Colon (tissue), 2 donors: Measurements from ENCODE around the gene IDH1.
"Not testable (repeated sequence)": the region's sequence is repeated elsewhere in the genome, so short reads cannot be mapped to it uniquely, and the experiment has no call there.

ENCODE experiments used
- FAIRE-seq: peaks from 2 replicates; lab custom pipeline; 2012; peaks lifted over from hg19 to GRCh38; lab: Jason Lieb, UNC
- donor health status: control.
- donor health status: control.

IDH1 gene

DNA sequence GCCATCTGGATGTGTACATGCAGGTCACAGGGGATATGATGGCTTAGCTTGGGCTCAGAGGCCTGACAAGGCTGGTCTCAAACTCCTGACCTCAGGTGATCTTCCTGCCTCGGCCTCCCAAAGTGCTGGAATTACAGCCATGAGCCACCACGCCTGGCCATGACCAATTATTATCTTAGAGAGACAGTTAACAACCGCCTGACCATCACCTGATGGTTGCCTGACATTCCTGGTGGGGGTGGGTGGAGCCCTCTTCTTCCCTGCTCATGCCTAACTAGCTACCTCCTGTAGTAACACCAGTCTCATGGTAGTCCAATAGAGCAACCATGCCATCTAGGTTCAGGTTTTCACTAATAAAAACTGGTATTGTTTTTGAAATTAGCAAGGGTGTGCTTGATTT, 33.0 kb downstream of the IDH1 start:
- FAIRE-seq, result not testable (repeated sequence)

DNA sequence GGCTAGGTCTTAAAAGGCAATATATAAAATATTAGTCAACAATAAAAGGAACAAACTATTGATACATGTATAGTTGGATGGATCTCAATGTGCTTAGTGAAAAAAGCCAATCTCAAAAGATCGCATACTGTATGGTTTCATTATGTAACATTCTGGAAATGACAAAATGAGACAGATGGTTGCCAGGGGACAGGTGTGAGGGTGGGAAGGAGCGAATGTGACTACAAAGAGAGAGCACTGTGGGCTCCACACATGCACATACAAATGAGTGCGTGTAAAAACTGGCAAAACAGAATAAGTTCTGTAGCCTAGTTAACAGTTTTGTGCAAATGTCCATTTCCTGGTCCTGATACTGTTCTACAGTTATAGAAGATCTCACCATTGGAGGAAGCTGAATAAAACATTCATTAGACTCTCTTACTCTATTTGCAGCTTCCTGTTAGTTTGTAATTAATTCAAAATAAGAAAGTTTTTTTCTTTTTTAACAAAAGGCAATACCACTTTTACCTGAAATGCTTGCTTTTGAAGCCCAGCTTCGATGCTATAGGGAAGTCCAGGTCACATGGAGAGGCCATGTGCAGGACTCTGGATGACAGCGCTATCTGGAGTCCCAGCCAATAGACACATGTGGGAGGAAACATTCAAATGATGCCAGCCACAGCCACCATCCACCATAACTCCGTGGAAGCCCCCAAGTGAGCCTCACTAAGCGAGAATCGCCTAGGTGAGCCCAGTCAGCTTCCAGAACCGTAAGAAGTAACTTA, 44.0 kb downstream of the IDH1 start:
- no peak for FAIRE-seq

DNA sequence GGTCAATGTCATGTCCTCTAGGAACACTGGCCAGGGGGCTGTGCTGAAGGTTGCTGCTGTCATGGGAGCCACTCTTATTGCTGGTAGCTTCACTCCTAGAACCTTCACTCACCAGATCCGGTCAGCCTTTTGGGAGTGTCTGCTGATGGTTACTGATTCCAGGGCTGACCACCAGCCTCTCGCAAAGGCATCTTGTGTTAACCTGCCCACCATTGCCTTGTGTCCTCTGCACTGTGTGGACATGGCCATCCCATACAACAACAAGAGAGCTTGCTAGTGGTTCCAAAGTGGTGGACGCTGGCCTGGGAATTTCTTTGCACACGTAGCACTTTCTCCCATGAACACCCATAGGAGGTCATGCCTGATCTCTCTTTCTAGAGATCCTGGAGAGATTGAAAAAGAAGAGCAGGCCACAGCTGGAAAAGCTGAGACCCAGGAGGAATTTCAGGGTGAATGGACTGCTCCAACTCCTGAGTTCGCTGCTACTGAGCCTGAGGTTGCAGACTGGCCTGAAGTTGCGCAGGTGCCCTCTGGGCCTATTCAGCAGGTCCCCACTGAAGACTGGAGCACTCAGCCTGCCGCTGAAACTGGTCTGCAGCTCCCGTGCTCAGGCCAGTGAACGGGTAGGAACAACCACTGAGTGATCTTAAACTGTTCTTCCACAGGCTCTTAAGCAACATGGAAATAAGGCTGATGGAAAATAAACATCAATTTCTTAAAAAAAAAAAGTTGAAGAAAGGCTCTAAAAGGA, 46.4 kb downstream of the IDH1 start:
- no peak for FAIRE-seq

DNA sequence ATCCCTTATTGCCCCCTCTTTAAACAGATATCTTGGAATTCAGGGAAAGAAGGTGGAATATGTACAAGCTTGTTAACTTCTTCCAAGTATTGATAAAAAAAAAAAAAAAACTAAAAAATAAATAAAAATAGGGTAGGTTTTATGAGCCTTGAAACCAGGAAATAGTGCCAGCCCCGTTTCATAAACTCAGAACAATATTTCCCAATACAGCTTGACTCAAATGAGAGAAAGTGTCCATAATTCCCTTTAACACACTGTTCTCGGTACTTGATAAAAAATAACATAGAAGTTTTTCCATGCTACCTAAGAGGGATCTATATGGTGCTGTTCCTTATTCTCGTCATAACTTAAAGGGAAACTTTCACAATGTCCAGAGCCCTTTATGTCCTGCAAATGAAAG, 47.1 kb downstream of the IDH1 start:
- FAIRE-seq, result no peak

DNA sequence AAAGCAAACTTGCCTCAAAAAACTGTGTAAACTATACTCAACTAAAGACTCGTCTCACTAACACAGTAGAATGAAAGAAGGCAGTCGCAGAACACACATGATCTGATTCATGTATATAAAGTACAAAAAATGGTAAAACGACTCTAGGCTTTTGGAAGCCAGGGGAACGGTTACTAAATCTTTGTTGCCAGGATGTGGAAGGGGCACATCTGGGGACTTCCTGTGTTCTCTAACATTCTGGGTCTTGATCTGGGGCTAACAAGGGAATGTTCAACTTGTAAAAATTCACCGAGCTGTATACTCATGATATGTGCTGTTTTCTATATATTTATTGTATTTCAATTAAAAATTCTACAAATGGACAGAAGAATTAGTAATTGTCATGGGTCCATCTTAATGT, 50.7 kb downstream of the IDH1 start:
- FAIRE-seq, result no peak

DNA sequence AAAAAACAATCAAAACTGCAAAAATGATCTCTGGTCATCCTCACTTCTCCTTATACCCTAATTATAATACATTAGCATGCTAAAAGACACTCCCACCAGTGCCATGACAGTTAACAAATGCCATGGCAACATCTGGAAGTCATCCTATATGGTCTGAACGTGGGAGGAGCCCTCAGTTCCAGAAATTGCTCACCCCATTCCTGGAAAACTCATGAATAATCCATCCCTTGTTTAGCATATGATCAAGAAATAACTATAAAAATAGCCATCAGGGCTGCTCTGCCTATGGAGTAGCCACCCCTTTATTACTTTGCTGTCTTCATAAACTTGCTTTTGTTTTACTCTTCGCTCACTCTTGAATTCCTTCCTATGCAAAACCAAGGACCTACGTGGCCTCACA, 59.3 kb downstream of the IDH1 start:
- no peak for FAIRE-seq

DNA sequence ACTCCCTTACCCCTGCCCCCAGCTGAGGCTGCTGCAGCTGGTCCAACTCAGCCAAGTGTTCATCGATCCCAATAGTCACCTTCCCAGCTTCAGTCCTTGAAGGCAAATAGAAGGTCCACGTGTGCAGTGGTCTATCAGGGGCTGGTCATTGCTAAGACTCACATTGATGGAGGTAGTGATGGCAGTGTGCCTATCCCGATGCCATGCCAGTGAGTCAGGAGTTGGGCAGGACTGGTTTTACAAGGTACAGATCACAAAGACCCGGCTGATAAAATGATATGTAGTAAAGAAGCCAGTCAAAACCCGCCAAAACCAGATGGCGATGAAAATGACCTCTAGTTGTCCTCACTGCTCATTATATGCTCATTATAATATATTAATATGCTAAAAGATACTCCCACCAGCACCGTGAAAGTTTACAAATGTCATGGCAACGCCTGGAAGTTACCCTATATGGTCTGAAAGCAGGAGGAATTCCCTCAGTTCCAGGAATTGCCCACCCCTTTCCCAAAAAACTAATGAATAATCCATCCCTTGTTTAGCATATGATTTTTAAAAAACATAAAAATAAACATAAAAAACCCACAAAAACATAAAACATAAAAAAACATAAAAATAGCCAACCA, 62.1 kb downstream of the IDH1 start:
- FAIRE-seq, result no peak

DNA sequence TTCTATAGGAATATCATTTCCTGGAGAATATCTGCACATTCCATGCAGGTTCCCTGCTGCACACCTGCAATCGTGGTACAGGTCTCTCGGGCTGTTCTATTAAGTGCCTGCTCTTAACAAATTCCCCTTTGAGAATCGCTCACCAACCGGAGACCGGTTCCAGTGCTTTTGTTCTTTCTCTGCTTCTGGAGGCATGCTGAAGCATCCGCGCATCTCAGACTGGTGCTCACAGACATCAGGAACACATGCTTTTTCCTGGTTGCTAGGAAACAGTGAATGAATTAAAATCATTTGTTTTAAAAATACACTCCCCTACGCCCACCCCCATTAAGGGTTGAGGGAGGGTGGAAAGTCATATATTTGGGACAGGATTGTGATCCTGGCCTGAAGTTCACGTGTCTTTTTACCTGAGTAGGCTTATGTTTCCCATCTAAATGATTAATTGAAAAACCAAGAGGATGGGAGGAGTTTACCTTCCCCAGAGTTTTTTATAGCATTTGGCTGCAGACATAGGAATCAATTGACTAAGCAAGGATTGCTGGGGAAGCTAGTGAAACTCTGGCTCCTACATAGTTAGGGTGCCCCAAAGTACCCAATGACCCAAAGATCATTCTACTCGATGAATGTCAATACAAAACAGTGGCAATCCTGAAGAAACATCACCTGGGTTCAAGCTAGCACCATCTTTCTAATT, 64.9 kb downstream of the IDH1 start, which contains the start of gene C2orf80:
Gene C2orf80, minus strand, starts transcription at position 221 of the 694 bp plus-strand sequence. CDS start 3,044 bp downstream, outside the sequence.
- no peak for FAIRE-seq

DNA sequence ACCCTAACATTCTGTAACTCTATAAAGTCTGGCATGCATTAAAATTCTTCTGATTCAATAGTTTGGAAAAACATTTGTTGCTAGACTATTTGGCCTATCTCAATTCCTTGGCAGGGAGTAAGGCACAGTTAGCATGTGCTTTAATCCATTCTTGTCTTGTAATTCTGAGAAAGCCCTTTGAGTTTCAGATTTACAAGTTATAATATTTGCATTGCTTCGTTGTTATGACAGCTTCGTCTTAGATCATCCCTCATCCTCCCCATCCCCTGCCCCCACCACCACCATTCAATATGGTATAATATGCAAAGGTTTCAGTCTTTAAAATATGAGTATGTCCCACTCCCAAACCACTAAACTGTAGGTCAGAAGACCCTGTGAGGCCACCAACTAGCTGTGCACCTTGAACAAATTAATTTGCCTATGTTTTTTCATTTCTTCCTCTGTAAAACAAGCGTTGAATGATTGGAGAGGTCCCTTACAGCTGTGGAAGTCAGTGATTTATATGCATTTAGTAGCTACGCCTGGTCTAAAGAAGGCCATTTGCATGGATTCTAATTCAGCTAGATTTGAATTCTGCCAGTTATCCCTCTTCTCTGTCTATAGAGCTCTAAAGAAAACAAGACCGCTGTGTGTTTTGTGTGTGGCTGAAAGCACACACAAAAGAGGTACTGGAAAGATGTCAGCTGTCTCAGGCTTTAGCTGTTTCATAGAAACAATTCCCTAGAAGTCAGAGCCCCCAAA, 65.6 kb downstream of the IDH1 start:
- FAIRE-seq, result no peak

DNA sequence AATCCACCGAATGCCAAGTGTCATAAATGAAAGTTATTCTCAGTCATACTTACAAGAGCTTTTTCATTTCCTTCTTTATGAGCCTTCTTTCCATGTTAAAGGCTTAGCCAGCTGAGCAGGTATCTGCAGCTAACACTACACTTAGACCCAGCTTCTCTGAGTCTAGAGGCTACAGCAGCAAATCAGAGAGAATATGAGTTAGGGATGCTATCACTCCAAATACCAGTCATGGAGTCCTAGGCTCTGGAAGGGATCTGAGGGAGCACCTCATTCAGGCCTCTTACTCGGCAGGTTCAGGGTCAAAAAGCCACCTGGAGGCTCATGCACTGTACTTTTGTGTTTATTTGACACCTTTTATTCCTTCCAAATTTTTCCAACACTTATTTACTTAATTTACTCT, 68.0 kb downstream of the IDH1 start:
- no peak for FAIRE-seq

DNA sequence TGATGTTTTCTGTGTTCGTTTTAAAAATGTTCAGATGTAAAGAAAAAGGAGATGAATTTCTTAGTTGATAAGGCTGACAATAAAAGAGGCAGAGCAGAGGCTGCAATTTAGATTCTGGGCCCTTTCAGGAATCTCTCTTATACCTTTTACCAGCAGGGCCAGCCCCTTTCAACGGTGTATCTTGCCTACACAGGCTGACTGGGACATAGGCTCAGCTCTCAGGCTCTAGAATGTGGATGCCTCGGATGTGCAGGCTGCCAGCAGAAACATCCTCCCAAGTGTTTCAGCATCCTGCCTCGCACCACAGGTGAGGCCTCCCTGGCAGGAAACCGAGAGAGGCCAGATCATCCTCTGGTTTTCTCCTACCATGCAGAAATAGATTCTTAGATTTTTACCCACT, 68.4 kb downstream of the IDH1 start:
- no peak for FAIRE-seq
